H1 (cell line): ENCODE data around the gene TEDC1. TPM values are rescaled to one million over a fixed set of nuclear protein-coding genes. Genes with fewer than 3 reads are reported as not detected.

ENCODE experiments used
- CTCF ChIA-PET: fragments of 300-600 bp; sonication (Branson Sonifier 250); formaldehyde crosslinking; loops from one replicate; lab custom pipeline; 2021; ENCODE audit not compliant: partially characterized antibody; lab: Charles Lee
- POLR2A ChIA-PET: fragments of 300-600 bp; sonication (Branson Sonifier 250); formaldehyde crosslinking; loops from one replicate; lab custom pipeline; 2021; ENCODE audit warnings: inconsistent platforms; ENCODE audit not compliant: partially characterized antibody; lab: Charles Lee
- DNase-seq, 2 experiments: peaks; one replicate each; pipeline versions ENCODE4 v3.0.0 to v3.0.0-alpha.2; 2010 to 2022; ENCODE audit warnings: low spot score in 2 of 2, low read depth in 1 of 2, mixed read lengths in 1 of 2
- FAIRE-seq: peaks from 2 replicates; lab custom pipeline; 2011; peaks lifted over from hg19 to GRCh38; lab: Jason Lieb, UNC
- H2AFZ ChIP-seq: 2 replicates; pipeline ENCODE4 v1.8.1; 2012; ENCODE audit warnings: low read length, inconsistent platforms
- H2AK5ac ChIP-seq: 2 replicates; pipeline ENCODE4 v1.6.1; 2013; ENCODE audit warnings: low read depth, low read length
- H2BK120ac ChIP-seq: replicated peaks from 2 replicates; pipeline ENCODE3; 2013; ENCODE audit warnings: low read depth, low read length, inconsistent platforms
- H2BK12ac ChIP-seq: 2 replicates; pipeline ENCODE4 v1.6.1; 2013; ENCODE audit warnings: low read depth, low read length
- H2BK15ac ChIP-seq: 2 replicates; pipeline ENCODE4 v1.6.1; 2013; ENCODE audit warnings: low read length
- H2BK20ac ChIP-seq: 2 replicates; pipeline ENCODE4 v1.6.1; 2013; ENCODE audit warnings: low read length
- H2BK5ac ChIP-seq: 2 replicates; pipeline ENCODE4 v1.6.1; 2013; ENCODE audit warnings: low read depth, low read length
- H3K14ac ChIP-seq: 2 replicates; pipeline ENCODE4 v1.6.1; 2013; ENCODE audit warnings: inconsistent platforms; ENCODE audit not compliant: insufficient read length
- H3K18ac ChIP-seq: 2 replicates; pipeline ENCODE4 v1.6.1; 2013; ENCODE audit warnings: low read length; ENCODE audit errors: extremely low read depth
- H3K23ac ChIP-seq: 2 replicates; pipeline ENCODE4 v1.6.1; 2013; ENCODE audit warnings: inconsistent platforms; ENCODE audit not compliant: insufficient read length
- H3K23me2 ChIP-seq: 2 replicates; pipeline ENCODE4 v1.6.1; 2013; ENCODE audit warnings: low read depth, low read length
- H3K27ac ChIP-seq: 2 replicates; pipeline ENCODE4 v1.6.1; 2011; ENCODE audit warnings: low read depth, low read length, inconsistent platforms
- H3K27me3 ChIP-seq, 4 experiments: replicated peaks in 1 of 4; 1 replicate in 1 of 4; 2 replicates in 3 of 4; pipeline versions ENCODE4 v1.6.1 to v1.8.1; 2011 to 2013; ENCODE audit warnings: low read length in 3 of 4, mild to moderate bottlenecking in 3 of 4, inconsistent platforms in 2 of 4, mixed read lengths in 2 of 4, moderate library complexity in 1 of 4; ENCODE audit not compliant: control insufficient read depth in 3 of 4, insufficient read depth in 3 of 4; ENCODE audit errors: extremely low read depth in 1 of 4
- H3K36me3 ChIP-seq, 4 experiments: 2 replicates each; pipeline versions ENCODE4 v1.6.1 to v1.8.1; 2011 to 2013; ENCODE audit warnings: mild to moderate bottlenecking in 4 of 4, low read length in 3 of 4, moderate library complexity in 2 of 4, control low read depth in 1 of 4, inconsistent platforms in 1 of 4; ENCODE audit not compliant: insufficient read depth in 4 of 4, control insufficient read depth in 2 of 4
- H3K4ac ChIP-seq: replicated peaks from 2 replicates; pipeline ENCODE3; 2013; ENCODE audit warnings: low read length, low read depth, mixed read lengths, inconsistent platforms; ENCODE audit not compliant: insufficient read length
- H3K4me1 ChIP-seq, 4 experiments: replicated peaks in 1 of 4; 1 replicate in 1 of 4; 2 replicates in 3 of 4; pipeline versions ENCODE4 v1.6.1 to v1.8.1; 2011 to 2013; ENCODE audit warnings: low read length in 3 of 4, inconsistent platforms in 2 of 4, mixed read lengths in 1 of 4; ENCODE audit not compliant: insufficient read depth in 4 of 4, control insufficient read depth in 3 of 4
- H3K4me2 ChIP-seq, 2 experiments: 2 replicates each; pipeline versions ENCODE4 v1.6.1 to v1.8.1; 2011 to 2013; ENCODE audit warnings: low read depth in 2 of 2, low read length in 2 of 2, control low read depth in 1 of 2, inconsistent platforms in 1 of 2, mild to moderate bottlenecking in 1 of 2; ENCODE audit not compliant: insufficient read depth in 1 of 2
- H3K4me3 ChIP-seq, 4 experiments: fragments of 200-600, 300-600 bp in 1 of 4; sonication (generic), shearing (Covaris generic), sonication (Bioruptor Twin) in 1 of 4; 2 replicates each; pipeline versions ENCODE4 v1.5.1 to v1.8.1; 2011 to 2016; ENCODE audit warnings: low read length in 4 of 4, low read depth in 3 of 4, control low read depth in 2 of 4, inconsistent platforms in 2 of 4, mild to moderate bottlenecking in 2 of 4, mixed read lengths in 1 of 4, moderate library complexity in 1 of 4; ENCODE audit not compliant: insufficient read depth in 2 of 4; ENCODE audit errors: extremely low read depth in 1 of 4
- H3K56ac ChIP-seq: replicated peaks from 2 replicates; pipeline ENCODE3; 2013; ENCODE audit warnings: low read depth, mild to moderate bottlenecking, mixed read lengths, low read length, inconsistent platforms; ENCODE audit not compliant: insufficient read length
- H3K79me1 ChIP-seq: 2 replicates; pipeline ENCODE4 v1.6.1; 2013; ENCODE audit warnings: low read depth, low read length, control low read depth
- H3K79me2 ChIP-seq, 2 experiments: 2 replicates each; pipeline versions ENCODE4 v1.6.1 to v1.8.1; 2012 to 2013; ENCODE audit warnings: low read length in 2 of 2, mild to moderate bottlenecking in 2 of 2, inconsistent platforms in 1 of 2; ENCODE audit not compliant: insufficient read depth in 2 of 2, control insufficient read depth in 1 of 2
- H3K9ac ChIP-seq, 4 experiments: replicated peaks in 1 of 4; 1 replicate in 1 of 4; 2 replicates in 3 of 4; pipeline versions ENCODE4 v1.6.1 to v1.8.1; 2011 to 2013; ENCODE audit warnings: low read depth in 3 of 4, low read length in 3 of 4, control low read depth in 2 of 4, mild to moderate bottlenecking in 2 of 4, moderate library complexity in 2 of 4, inconsistent platforms in 1 of 4; ENCODE audit errors: extremely low read depth in 1 of 4
- H3K9me3 ChIP-seq, 2 experiments: 2 replicates each; pipeline versions ENCODE4 v1.6.1 to v1.8.1; 2012 to 2013; ENCODE audit warnings: mild to moderate bottlenecking in 2 of 2, moderate library complexity in 2 of 2, control low read depth in 1 of 2, inconsistent platforms in 1 of 2, low read depth in 1 of 2, low read length in 1 of 2, mixed read lengths in 1 of 2; ENCODE audit not compliant: insufficient read depth in 2 of 2
- H4K20me1 ChIP-seq, 2 experiments: replicated peaks in 1 of 2; 2 replicates each; pipeline versions ENCODE3 to v1.8.1; 2011 to 2013; ENCODE audit warnings: inconsistent platforms in 2 of 2, low read length in 2 of 2, mild to moderate bottlenecking in 1 of 2; ENCODE audit not compliant: insufficient read depth in 2 of 2, control insufficient read depth in 1 of 2
- H4K5ac ChIP-seq: 2 replicates; pipeline ENCODE4 v1.6.1; 2013; ENCODE audit warnings: low read length, low read depth, mixed read lengths, inconsistent platforms; ENCODE audit not compliant: insufficient read length
- H4K8ac ChIP-seq: 2 replicates; pipeline ENCODE4 v1.8.0; 2013; ENCODE audit warnings: mild to moderate bottlenecking, moderate library complexity, low read length, inconsistent platforms; ENCODE audit not compliant: insufficient read depth; ENCODE audit errors: extremely low read depth
- H4K91ac ChIP-seq: replicated peaks from 2 replicates; pipeline ENCODE3; 2013; ENCODE audit warnings: low read length, mixed read lengths, inconsistent platforms; ENCODE audit not compliant: insufficient read length
- CBX8 ChIP-seq: fragments of 300-800, 300-1000 bp; sonication (generic); IDR thresholded peaks from 2 replicates; pipeline ENCODE4 v1.7.1; 2016; ENCODE audit warnings: low read depth, low read length, borderline replicate concordance
- EZH2 ChIP-seq: fragments of 200-600 bp; sonication (generic); IDR thresholded peaks from 2 replicates; pipeline ENCODE4 v1.7.1; 2012; ENCODE audit warnings: low read depth, mild to moderate bottlenecking, moderate library complexity, low read length, inconsistent platforms; ENCODE audit not compliant: severe bottlenecking
- SUZ12 ChIP-seq: fragments of 200-600 bp; sonication (generic); IDR thresholded peaks from 2 replicates; pipeline ENCODE4 v1.6.1; 2012; ENCODE audit warnings: mild to moderate bottlenecking, inconsistent platforms, low read length, moderate library complexity, mixed read lengths
- WGBS, 2 experiments: shearing (Covaris generic) in 1 of 2; methylation state at CpG; one replicate each; pipeline versions ENCODE4 v1.1.6 to v1.1.7; 2013 to 2015; ENCODE audit warnings: low lambda C conversion rate in 2 of 2, mixed read lengths in 2 of 2, inconsistent platforms in 1 of 2, low coverage in 1 of 2, missing lambda C conversion rate in 1 of 2; ENCODE audit not compliant: insufficient replicate concordance in 2 of 2, insufficient coverage in 1 of 2, insufficient read length in 1 of 2; ENCODE audit errors: extremely low coverage in 1 of 2, missing lambda C conversion rate in 1 of 2; 5-methylcytosine and 5-hydroxymethylcytosine counted together
- polyA plus RNA-seq, 7 experiments: library from polyadenylated mRNA; depleted of rRNA in 3 of 7; stranded (reverse) in 5 of 7; unstranded in 2 of 7; fragments of >200 nt in 5 of 7; fragments of 200-250 nt in 2 of 7; gene quantifications; 1 replicate in 5 of 7; 2 replicates in 1 of 7; 4 replicates in 1 of 7; pipeline versions ENCODE4 v1.2.1 to v1.2.3, GENCODE V29; 2011 to 2013; ENCODE audit warnings: missing spikeins in 2 of 7, mixed read lengths in 2 of 7
- total RNA-seq: library from RNA; stranded (reverse); fragmentation: NEBNext Ultra II Directional; extraction: Animal tissue kit (Norgen Biotek cat#: 25700); gene quantifications from 2 replicates; pipeline ENCODE4 v1.2.1, GENCODE V29; 2021

Gene TEDC1
- total and polyA plus RNA-seq, 2 of the 8 experiments (the other 6 are each of a cell fraction or from before 2014, with no cell fraction given): 5.6 to 14.8 TPM

DNA sequence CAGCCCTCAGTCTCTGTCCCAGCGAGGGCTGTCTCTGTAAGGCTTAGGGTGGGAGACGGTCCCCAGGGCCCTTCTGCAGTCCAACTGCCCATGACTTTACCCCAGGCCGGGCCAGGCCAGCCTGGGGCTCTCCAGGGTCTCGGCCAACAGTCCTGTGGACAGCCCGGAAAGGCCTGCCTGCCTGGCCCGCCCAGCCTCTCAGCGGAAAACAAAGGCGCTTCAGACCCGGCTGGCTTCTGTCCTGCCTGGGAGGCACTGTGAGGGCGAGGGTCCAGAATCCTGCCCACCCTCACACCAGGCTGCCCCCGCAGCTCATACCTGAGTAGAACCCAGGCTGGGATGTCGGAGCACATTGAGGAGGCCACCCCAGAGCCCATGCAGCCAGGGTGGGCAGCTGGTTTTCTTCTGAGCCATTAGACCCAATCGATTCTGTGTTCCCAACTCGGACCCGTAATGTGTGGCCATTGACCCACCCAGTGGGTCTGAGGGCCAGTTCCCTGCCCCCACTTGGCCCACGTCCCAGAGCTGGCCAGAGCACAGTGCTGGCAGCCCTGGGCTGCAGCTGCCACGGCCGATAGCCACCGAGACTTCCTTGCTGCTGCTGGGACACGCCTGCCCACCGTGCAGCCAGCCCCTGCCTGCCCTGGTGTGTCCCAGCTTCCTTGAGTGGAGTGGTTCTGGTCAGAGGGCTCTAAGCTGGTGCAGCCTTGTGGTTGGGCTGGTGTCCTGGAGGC lies 14.8 kb upstream of the TEDC1 start:
- peak overlapping the region; percentile 94; the same call in 1 of the 2 replicates for H2AK5ac ChIP-seq
- no peak overlapping the region for H4K8ac ChIP-seq
- peak overlapping the region; percentile 52; the same call in 1 of the 2 replicates for H2BK5ac ChIP-seq
- peaks cover 8 to 23% of the 10 kb centered on the region in 2 experiments for H4K20me1 ChIP-seq
- whole genome bisulfite sequencing, 2 experiments: 76% methylated on average over 18 of the region's 21 CpGs; no CpG with 5 or more reads in 1 of the 2 experiments
- no peak overlapping the region for H3K27ac ChIP-seq
- peaks cover 0 to 46% (median 30%) of the 10 kb centered on the region in 4 experiments; a peak in 6 of 7 replicates for H3K4me1 ChIP-seq
- peak overlapping the region; percentile 48 for H3K18ac ChIP-seq
- peaks cover 0 to 3% (median 0%) of the 10 kb centered on the region in 4 experiments; a peak in 1 of 8 replicates for H3K36me3 ChIP-seq
- no peak overlapping the region for H4K5ac ChIP-seq
- no peak overlapping the region for H4K91ac ChIP-seq
- ChIA-PET POLR2A (interaction anchor here (1.2 to 2.6 kb wide), 3 partner anchors 10 to 19 kb away, joined by 4 to 9 read pairs (median 8); partner anchors contain the start of gene CRIP1), CTCF (interaction anchor here (1.2 to 1.8 kb wide), 4 partner anchors 10 to 430 kb away, joined by 3 to 7 read pairs (median 5); partner anchors contain the start of gene CRIP1)
- peaks cover 16% of the 10 kb centered on the region; the same call in 1 of the 2 replicates for H3K23me2 ChIP-seq
- H3K4ac ChIP-seq: no peak overlapping the region
- peaks cover 54 to 72% (median 63%) of the 10 kb centered on the region in 4 experiments for H3K27me3 ChIP-seq
- no peaks in the 10 kb centered on the region for H3K79me1 ChIP-seq
- no peak overlapping the region for H2BK120ac ChIP-seq
- DNase-seq (no peak), FAIRE-seq (no peak)
- H3K9ac ChIP-seq: no peak overlapping the region
- H3K9me3 ChIP-seq: no peaks in the 10 kb centered on the region
- no peak overlapping the region for H3K23ac ChIP-seq
- H3K4me3 ChIP-seq: peak overlapping the region in 2 of 4 experiments; percentile 23 to 78; a peak in 3 of 8 replicates
- H3K56ac ChIP-seq: no peak overlapping the region
- TF ChIP-seq EZH2 (peak; percentile 38), CBX8 (no peak), SUZ12 (peak; percentile 9; the same call in 1 of the 2 replicates)
- H2BK20ac ChIP-seq: no peak overlapping the region
- no peaks in the 10 kb centered on the region for H3K79me2 ChIP-seq
- no peak overlapping the region for H2AFZ ChIP-seq
- H3K4me2 ChIP-seq: peak overlapping the region; percentile 33 to 90
- H2BK12ac ChIP-seq: peak overlapping the region; percentile 92; the same call in 1 of the 2 replicates
- H2BK15ac ChIP-seq: peak overlapping the region; percentile 99; the same call in 1 of the 2 replicates
- H3K14ac ChIP-seq: no peak overlapping the region
